Measurements from ENCODE around the gene TSSC4. TPM values are rescaled to one million over a fixed set of nuclear protein-coding genes. Genes with fewer than 3 reads are reported as not detected.

TSSC4 gene
- total RNA-seq, 3 donors from 2014 or later = 33.9 to 58.8 (median 39.2) TPM

- H3K4me1 ChIP-seq (ENCODE audit: low read depth) = peaks cover 29% of the 10 kb centered on the region
- TF ChIP-seq CTCF (IDR thresholded peaks at IDR 0.05) = no peak
- H3K9me3 ChIP-seq = no peaks in the 10 kb centered on the region
- H3K36me3 ChIP-seq (ENCODE audit: low read depth) = no peaks in the 10 kb centered on the region
- no peak for DNase-seq
- no peak for ATAC-seq
- H3K4me3 ChIP-seq = no peak overlapping the region
- intact Hi-C loops (cut with DNase I, micrococcal nuclease) = no loop called here
Measured at GRCh38 chr11:2374456-2375201, 25.9 kb upstream of the TSSC4 start.

- no peak overlapping the region for H3K4me3 ChIP-seq
- intact Hi-C loops (cut with DNase I, micrococcal nuclease) = no loop called here
- TF ChIP-seq CTCF (IDR thresholded peaks at IDR 0.05) = no peak
- no peaks in the 10 kb centered on the region for H3K36me3 ChIP-seq (ENCODE audit: low read depth)
- no peaks in the 10 kb centered on the region for H3K9me3 ChIP-seq
- peaks cover 35% of the 10 kb centered on the region for H3K4me1 ChIP-seq (ENCODE audit: low read depth)
- ATAC-seq (no peak), DNase-seq (peak in 1 of 3 donors; percentile 34)
Measured at GRCh38 chr11:2375341-2375853, 25.2 kb upstream of the TSSC4 start.

GRCh38 chr11:2375964-2376551, 24.5 kb upstream of the TSSC4 start:
- no peaks in the 10 kb centered on the region for H3K36me3 ChIP-seq (ENCODE audit: low read depth)
- TF ChIP-seq CTCF (IDR thresholded peaks at IDR 0.05) = no peak
- H3K4me3 ChIP-seq = no peak overlapping the region
- ATAC-seq = peak; percentile 62
- intact Hi-C loops (cut with DNase I, micrococcal nuclease) = no loop called here
- peak; percentile 34 to 70 (median 45) for DNase-seq
- H3K9me3 ChIP-seq = no peaks in the 10 kb centered on the region
- H3K4me1 ChIP-seq (ENCODE audit: low read depth) = peaks cover 42% of the 10 kb centered on the region

- DNase-seq (peak; percentile 52 to 79 (median 77)), ATAC-seq (peak; percentile 80)
- Histone ChIP-seq H3K4me1 (ENCODE audit: low read depth) (peaks cover 47% of the 10 kb centered on the region), H3K36me3 (ENCODE audit: low read depth) (no peaks in the 10 kb centered on the region), H3K9me3 (no peaks in the 10 kb centered on the region), H3K4me3 (peak within 1 kb of the TSS; percentile 96)
- intact Hi-C loops (cut with DNase I, micrococcal nuclease) = no loop called here
- TF ChIP-seq CTCF (IDR thresholded peaks at IDR 0.05) = no peak
Measured at GRCh38 chr11:2376751-2377451, 23.6 kb upstream of the TSSC4 start, which contains the start of gene CD81. Gene CD81 (plus strand): TSS chr11:2377310. CDS start chr11:2377550, 240 bp downstream.

GRCh38 chr11:2377511-2378443, 22.8 kb upstream of the TSSC4 start:
- Histone ChIP-seq H3K9me3 (no peaks in the 10 kb centered on the region), H3K4me3 (peak overlapping the region; percentile 96), H3K4me1 (ENCODE audit: low read depth) (peaks cover 54% of the 10 kb centered on the region), H3K36me3 (ENCODE audit: low read depth) (no peaks in the 10 kb centered on the region)
- TF ChIP-seq CTCF (IDR thresholded peaks at IDR 0.05) = no peak
- ATAC-seq (peak; percentile 47), DNase-seq (peak; percentile 74 to 78 (median 75))
- intact Hi-C loops (cut with DNase I, micrococcal nuclease) = no loop called here

Measured in mucosa of descending colon (tissue), 3 donors.